GM21576 (cell line): ENCODE results near the gene PNKP.
A peak's percentile ranks its signal among the peaks of the same experiment; 100 is the strongest.

Experiments used
- ATAC-seq: cut with Tn5 transposase; IDR thresholded peaks from one replicate; pipeline ENCODE4 v1.9.1; 2021; ENCODE audit warnings: mild to moderate bottlenecking, moderate library complexity; ENCODE audit not compliant: unreplicated experiment

Gene PNKP

DNA sequence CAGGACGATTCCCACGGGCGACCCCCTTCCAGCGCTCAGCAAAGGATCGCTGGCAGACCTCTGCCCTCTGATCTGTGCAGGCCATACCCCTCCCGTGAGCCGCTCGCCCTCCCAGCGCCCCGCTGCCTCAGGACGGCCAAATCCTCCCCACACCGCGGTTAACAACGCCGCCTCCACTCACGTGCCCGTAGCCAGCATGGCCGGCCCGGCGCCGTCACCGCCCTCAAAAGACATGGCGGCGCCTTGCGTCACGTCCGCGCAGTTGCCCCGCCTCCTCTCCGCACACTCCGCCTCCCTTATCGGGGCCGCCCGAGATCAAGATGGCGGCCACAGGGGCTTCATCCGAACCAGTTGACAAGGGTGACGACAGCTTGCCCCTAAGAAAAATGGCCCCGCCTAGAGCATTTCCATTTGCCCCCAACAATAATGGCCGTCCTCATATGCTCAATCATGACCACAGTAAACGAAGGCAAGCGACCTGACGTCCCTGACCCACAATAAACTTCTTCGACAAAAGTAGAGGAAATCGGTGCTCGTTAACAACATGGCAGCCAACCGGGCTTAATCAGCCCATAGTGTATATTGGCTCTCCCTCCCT, 9.1 kb upstream of the PNKP start:
- peak; percentile 38 for ATAC-seq

DNA sequence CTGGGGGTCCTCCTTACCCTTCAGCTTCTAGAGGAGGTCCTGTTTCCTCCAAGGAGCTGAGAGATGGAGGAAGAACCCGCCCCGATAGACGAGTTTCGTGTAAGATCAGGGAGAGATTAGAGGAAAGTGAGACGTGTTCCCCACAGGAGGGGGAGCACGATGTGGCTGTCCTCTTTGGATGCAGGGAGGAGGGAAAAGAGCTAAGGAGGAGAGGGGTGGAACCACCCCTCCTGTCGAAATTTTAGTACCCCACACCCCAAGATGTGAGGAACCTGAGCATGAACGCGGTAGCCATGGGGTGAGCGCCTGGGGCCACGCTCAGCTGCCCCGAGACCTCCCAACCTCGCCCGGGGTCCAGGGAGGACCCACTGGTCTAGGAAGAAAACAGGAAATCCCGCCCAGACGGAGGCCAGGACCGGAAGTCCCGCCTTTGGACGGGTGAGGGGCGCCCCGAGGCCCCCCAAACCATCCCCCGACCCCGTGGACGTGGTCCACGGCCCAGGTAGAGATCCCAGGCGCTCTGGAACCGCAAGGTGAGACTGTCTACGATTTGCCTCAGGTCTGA, 8.6 kb upstream of the PNKP start:
- ATAC-seq, result no peak

DNA sequence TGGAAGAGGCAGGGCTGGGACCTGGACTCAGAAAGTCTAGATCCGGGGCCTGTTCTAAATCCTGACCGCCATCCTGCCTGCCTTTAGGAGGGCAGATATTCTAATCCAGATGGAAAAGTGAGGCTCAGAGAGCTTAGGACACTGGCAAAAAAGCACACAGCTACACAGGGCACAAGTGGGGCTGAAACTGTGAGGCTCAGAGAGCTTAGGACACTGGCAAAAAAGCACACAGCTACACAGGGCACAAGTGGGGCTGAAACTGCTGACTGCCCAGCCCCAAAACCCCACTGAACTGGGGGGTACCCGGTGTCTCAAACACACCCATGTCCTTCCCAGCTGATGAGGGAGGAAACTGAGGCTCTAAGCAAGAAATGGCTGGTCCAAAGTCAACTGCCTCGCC, 7.8 kb upstream of the PNKP start:
- no peak for ATAC-seq

DNA sequence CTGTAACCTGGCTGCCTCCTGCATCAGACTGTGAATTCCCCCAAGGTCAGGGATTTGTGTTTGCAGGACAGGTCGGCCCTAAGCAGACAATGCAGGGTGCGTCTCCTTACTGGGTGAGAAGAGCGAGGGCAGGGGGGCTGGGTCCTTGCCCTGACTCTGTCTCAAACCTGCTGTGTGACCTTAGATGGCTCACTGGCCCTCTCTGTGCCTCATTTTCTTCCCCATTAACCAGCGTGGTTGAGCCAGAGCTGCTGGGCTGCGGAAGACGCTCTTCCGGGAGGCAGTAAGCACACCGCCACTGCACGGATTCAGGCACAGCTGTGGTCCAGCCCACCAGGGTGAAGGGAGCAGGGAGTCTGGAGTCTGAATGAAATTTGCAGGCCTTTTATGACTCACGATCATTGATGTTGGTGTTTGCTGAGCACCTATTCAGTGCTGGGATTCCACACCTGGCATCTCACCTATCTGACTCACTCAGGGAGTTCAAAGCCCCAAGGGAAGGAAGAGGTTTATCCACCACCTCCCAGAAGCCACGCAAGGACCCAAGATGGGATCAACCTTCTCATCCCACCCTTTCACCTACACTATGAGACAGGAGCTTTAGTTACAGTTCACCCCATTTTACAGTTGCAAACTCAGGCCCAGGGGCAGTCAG, 7.3 kb upstream of the PNKP start:
- ATAC-seq, result no peak

DNA sequence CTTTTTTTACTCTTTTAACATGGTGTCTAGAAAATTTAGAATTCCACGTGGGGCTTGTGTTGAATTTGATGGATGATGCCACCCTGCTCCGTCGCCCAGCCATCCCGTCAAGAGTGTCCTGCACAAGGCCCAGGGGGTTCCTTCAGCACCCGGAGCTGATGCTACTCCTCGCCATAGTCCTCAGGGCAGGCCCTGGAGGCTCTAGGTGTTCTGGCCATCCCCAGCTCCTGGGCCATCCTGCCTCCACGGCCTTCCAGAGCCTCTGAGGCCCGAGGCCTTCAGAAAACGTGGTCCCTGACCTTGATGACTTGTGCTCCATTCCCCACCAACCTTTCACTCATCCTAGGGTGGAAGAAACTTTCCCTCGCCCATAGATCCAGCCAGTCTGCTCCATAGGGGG, 6.5 kb upstream of the PNKP start:
- no peak for ATAC-seq

DNA sequence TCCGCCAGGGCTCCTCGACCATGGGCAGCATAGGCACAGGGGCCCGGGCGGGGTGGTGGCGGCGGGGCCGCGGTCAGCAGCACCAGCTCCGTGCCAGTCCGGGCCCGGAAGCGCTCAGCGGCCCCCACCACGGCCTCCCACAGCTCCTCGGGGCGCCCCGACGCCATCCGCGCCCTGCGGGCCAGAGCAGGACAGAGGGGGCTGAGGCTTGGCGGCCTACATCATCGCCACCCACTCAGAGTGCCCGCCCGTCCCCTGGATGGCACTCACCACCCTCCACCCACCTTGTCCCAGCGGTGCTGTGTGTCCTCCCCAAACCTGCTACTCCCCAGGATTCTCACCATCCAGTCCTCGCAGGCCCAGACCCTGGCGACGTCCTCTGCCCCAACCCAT, 5.7 kb upstream of the PNKP start:
- ATAC-seq, result no peak

DNA sequence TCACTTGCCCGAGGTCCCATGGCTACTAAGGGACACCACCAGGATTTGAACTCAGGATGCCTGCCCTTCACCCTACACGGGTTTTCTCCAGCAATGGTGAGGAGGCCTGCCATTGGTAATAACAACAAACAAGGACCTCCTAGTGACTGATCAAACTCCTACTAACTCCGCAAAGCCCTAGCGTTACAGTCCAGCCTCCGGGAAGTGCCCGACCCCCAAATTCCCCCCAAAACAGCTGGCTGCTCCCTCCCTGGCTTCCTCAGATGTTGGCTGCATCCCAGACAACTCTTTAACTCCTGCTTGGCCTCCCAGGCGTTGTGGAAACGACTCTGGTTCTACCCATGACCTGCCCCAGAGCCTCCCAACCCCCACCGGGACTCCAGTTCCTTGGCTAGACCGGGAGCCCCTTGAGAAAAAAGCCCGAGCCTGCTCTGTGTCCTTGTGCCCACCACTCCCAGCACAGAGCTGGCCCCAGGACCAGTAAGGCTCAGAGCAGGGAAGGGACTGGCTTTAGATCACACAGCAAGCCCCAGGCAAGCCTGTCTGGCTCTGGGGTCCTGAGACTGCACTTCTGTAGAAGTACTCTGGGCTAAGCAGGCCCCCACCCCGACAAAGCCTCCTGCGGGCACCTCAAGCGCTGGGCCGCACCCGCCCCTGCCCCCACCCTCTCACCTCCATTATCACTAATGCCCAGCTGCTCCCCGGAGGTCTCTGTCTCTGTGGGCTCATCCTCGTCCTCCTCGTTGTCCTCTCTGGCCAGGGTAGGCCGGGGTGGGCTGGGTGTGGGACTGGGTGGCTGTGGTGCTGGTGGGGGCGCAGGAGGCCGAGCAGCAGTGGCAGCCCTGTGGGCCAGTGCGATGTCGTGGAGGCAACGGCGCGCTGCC, 5.1 kb upstream of the PNKP start:
- no peak for ATAC-seq

DNA sequence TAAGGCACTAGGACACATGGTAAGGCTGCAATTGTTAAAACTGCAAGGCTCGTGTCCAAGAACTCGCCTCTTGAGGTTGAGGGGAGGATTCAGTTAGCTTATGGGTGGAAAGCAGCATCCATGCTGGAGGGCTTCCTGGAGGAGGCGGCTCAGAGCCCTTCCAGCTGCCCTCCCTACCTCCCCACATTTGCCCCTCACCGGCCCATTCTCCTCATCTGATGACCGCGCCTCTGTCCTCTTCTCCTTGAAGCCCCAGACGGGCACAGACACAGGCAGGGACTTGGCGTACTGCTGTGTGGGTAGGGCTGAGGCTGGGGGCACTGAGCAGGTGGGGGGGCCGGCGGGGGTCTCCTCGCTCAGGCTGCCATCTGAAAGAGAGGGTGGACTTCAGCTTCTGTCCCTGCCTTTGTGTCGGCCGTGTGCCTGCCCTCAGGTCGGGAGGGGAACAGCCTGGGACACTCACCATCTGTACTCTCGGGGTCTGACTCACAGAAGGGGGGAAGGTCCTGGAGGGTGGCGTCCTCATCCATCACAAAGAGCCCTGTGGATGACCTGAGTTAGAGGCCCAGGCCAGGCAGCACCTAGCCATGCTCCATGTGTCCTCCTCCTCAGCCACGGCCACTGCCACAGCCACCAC, 4.1 kb upstream of the PNKP start:
- no peak for ATAC-seq

DNA sequence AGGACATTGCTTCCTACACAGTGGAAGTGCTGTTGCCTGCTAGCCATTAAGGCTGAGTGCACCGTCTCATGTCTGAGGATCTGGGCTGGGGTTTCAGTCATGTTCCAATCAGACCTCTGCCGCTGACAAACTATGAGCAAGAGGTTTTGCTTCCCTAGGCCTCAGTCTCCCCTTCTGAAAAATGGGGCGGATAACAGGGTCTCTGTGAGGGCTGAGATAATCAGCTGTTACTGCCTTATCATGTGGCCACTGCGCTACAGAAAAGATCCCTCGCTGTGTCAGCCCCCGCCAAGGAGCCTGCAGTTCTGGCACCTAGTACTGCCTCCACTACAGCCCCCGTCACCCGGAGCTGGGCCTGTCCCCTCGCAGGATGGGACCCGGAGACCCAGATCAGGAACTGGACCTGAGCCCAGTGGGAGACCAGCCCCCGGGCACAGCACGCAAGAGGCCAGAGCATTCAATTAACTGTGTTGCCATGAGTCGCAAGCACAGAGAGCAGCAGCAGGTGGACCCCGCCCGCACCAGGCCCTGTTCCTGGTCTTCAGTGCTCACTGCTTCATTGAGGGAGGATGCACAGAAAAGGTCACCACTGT, 3.0 kb upstream of the PNKP start:
- ATAC-seq, result no peak

DNA sequence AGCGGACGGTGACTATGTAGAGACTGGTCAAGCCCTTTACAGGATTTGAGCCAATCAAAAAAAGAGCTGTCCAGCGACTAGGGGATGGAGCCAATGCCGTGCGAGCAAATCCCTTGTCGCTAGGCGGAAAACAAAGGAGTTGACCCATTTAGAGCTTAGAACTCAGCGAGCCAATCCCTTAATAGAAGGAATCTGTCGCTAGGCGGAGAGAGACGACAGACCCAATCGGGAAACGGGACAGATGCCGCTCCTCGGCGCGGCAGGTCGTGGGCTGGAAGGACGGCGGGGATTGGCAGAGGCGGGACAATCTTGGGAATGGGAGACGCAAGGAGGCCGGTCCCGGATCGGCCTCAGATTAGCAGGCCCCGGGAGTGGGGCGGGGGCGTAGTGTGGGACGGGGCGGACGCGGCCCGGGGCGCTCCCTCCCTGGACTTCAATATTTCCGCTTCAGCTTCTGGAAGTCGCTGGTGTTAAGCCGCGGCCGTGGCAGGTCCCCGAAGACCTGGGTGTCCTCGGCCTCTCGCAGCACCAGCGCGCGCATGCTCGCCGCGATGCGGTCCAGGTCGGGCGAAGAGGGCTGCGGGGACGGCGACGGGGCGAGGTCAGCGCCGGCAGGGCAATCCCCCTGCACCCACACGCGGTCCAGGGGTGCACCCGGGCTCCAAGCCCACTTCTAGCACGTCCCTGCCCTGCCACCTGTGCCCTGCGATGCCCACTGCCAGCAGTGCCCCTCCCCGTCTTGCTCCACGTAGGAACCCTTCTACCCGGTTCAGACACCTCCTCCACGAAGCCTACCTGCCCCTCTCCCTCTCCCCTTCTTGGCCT, 2.3 kb upstream of the PNKP start:
- peak; percentile 65 for ATAC-seq

DNA sequence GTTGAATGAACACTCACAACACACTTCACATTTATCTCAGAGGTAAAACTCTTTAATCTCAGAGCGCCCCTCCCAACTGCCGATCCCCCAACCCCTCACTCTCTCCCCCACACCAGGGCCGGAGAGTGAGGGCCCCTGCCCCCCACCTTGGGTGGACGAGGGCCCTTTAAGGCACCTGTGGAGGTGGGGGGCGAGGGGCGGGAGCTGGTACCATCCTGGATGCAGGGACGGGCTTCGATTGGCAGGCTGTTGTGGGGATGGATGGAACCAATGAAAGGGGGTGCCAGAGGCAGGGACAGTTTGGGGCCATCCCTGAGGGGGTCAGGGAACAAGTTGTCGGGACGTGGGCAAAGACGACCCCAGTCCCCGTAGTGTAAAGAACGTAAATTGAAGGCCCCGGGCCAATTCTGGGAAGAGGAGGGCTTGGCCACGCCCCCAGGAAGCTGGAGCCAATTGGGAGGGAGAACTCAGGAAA, 1.7 kb upstream of the PNKP start:
- no peak for ATAC-seq

DNA sequence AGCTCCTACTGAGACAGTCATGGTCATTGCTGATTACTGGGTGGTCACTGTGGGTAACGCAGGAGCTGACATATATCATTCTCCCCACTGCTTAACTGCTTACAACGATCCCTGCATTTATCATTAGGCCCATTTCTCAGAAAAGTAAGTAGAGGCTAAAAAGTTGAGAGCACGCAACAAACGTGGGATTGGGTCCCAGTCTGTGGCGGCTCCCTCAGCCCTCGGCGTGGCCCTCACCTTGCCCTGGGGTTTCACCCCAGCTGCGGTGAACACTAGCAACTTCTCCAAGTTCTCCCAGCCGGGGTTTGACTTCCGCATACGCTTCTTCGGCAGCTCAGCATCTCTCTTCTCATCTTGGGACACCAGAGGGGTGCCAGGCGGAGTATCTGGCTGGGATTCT, 2.5 kb downstream of the PNKP start:
- ATAC-seq, result no peak

DNA sequence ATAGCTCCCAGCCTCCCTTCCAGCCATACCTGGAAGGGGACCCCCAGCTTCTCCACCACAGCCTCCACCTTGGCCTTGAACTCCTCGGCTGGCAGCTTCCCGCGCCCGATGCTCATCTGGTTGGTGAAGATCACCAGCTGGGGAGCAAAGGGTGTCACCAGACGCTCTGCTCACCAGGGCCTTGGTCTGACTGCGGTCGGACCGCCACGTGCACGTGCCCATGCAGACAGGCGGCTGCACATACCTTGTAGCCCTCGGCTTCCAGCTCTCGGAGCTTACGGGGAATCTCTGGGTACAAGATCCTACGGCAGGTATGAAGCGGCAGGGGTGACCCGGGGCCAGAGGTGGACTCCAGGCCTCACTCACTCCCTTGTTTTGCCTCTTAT, 3.4 kb downstream of the PNKP start:
- no peak for ATAC-seq

DNA sequence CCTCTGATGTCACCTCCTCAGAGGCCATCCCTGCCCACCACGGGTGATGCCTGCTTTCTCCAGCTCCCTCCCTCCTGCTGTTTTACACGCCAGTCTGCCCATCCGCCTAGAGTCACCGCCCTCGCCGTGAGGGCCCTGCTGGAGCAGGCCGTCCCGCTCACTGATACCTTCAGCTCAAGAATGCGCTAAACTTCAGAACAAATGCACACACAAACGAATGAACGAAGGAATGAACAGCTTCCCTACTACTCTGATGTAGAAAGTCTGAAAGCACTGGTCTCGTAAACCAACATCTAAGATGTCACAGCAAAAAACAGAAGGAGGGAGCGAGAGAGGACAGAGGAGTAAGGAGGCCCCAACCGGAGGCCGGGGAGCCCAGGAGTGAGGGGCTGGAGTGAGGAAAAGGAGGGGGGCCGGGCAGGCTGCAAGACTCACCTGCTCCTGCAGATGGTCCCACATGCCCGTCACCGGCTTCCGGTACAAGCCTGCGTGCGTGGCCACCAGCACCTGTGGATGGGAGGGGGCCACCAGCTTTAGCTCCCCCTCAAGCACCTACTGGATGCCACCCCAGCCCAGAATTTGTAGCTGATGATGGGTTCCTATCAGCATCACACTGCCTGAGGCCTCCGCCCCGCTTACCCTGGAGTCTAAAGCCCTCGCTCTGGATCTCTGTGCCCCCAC, 4.0 kb downstream of the PNKP start:
- ATAC-seq, result no peak

DNA sequence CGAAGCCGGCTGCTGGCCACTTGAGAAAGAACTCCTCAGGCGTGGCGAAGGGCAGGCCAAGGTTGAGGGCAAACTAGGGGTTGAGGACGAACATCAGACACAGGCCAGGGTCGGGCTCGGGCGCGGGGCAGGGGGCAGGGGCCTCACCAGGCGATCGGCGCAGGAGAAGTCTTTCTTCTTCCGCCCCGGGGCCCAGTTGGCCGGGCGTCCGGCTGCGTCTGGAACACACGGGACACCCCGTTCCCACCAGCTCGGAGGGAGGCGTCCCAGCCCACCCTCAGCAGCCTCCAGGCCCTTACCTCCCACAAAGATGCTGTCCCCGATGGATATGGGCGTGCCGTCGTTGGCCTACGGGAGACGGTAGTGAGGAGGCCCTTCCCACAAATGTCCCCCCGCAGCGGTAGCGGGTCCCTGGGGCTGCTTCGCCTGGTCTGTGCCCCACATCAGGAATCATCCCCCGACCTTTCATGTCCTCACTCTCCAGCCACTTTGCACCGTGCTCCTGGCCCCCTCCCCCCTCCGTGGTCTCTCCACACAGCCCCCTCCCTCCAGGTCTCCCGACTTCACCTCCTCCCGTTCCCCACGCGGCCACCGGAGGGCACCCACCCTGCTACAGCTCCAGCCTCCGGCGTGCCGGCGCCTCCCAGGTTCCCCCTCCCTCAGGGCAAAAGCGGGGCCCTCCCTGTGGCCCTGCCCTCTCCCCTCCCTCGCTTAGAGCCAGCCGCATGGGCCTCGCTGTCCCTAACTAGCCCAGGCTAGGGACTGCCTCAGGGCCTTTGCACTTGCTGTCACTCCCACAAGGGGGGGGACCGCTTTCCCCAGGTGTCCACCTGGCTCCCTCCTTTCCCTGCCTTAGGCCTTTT, 4.8 kb downstream of the PNKP start:
- ATAC-seq, result no peak

DNA sequence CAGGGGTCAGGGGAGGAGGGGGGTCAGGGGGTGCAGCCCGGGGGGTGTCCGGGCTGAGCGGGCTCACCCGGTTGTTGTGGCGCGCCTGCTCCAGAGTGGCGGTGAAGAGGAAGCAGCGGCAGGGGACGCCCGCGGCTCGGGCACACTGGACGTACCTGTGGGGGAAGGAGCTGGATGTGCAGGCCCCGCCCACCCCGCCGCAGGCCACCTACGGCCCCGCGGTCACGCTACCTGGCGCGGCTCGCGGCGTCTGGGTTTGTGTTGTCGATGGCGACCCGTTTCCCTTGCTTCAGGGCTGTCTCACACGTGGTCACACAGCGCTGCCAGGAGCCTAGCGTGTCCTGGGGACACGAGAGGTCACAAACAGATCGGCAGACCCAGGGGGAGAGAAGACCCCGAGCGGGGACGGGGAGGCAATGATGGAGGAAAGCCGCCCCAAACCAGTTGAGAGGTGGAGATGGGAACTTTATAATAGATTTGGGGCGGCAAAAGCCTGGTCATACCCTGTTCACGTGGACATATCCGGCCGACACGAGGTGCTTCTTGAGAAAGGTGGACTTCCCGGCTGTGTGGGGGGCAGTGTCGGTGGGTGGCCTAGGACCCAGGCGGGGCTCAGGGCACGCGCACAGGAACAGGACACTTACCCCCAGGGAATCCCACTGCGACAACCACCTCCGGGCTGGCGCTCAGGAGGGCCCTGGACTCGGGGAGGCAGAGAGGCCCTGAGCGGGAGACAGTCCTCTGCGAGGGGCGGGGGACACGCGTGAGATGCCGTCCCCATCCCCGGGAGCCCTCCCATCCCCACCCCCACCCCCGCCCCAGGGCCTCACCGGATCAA, 5.6 kb downstream of the PNKP start:
- no peak for ATAC-seq

DNA sequence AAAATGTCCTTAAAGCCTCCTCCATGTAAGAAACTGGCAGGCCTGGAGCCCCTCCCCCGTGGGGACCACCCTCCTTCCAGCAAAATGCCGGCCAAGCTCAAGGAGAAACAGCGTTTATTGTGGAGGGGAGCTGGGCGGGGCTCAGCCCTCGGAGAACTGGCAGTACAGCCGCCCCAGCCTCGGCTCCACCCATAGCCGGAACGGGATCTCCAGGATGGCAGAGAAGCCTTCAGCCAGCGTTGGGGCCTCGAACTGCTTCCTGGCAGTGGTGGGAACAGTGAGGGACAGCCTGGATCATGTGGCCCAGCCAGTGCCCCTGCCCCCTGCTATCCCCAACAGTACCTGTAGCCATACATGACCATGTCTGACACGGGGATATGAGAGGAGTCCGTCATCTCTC, 6.3 kb downstream of the PNKP start:
- ATAC-seq, result no peak
